AG04450 (cell line): ENCODE data around the gene CEP72. TPM values are rescaled to one million over a fixed set of nuclear protein-coding genes. Genes with fewer than 3 reads are reported as not detected.

ENCODE experiments used
- CTCF ChIA-PET: fragments of 300-600, 350-600 bp; formaldehyde crosslinking; extraction: SDS; loops from one replicate; lab custom pipeline; 2022; ENCODE audit warnings: antibody characterized with exemption, inconsistent platforms; lab: Charles Lee
- POLR2A ChIA-PET: fragments of 350-600 bp; formaldehyde crosslinking; extraction: SDS; loops from one replicate; lab custom pipeline; 2021; ENCODE audit warnings: antibody characterized with exemption, inconsistent platforms; lab: Yijun Ruan, JAX
- DNase-seq: peaks from one replicate; pipeline ENCODE4 v3.0.0-alpha.2; 2011; ENCODE audit warnings: low read depth, low spot score
- H3K27ac ChIP-seq: one replicate; pipeline ENCODE4 v1.5.1; 2012; ENCODE audit warnings: low read depth, low read length, control low read depth
- H3K27me3 ChIP-seq: one replicate; pipeline ENCODE4 v1.6.0; 2012; ENCODE audit warnings: low read length; ENCODE audit not compliant: control insufficient read depth, insufficient read depth
- H3K4me3 ChIP-seq: 2 replicates; pipeline ENCODE4 v1.5.1; 2011; ENCODE audit warnings: mild to moderate bottlenecking, low read depth, low read length, control low read depth
- H3K9me3 ChIP-seq: 2 replicates; pipeline ENCODE4 v1.5.1; 2012; ENCODE audit warnings: low read length; ENCODE audit not compliant: control insufficient read depth, insufficient read depth
- CTCF ChIP-seq: IDR thresholded peaks from 2 replicates; pipeline ENCODE4 v1.5.1; 2011; ENCODE audit warnings: low read depth, low read length, control low read depth, inconsistent platforms
- polyA plus RNA-seq: library from polyadenylated mRNA; depleted of rRNA; stranded (reverse); fragments of >200 nt; gene quantifications from 2 replicates; pipeline ENCODE4 v1.2.3, GENCODE V29; 2011

The CEP72 gene
- polyA plus RNA-seq, 1 experiment = 0.66 TPM

GRCh38 chr5:636951-637350, 24.8 kb downstream of the CEP72 start:
- ChIA-PET POLR2A (no interaction called here), CTCF (no interaction called here)
- Histone ChIP-seq H3K9me3 (peaks cover 6% of the 10 kb centered on the region), H3K27me3 (no peaks in the 10 kb centered on the region), H3K27ac (no peak overlapping the region), H3K4me3 (no peak overlapping the region)
- DNase-seq = no peak
- TF ChIP-seq CTCF = no peak

GRCh38 chr5:637581-638450, 25.7 kb downstream of the CEP72 start:
- Histone ChIP-seq H3K27ac (no peak overlapping the region), H3K4me3 (no peak overlapping the region), H3K27me3 (no peaks in the 10 kb centered on the region), H3K9me3 (peaks cover 6% of the 10 kb centered on the region)
- POLR2A ChIA-PET = no interaction called here
- no peak for TF ChIP-seq CTCF
- CTCF ChIA-PET = no interaction called here
- DNase-seq = no peak

GRCh38 chr5:638501-639252, 26.5 kb downstream of the CEP72 start:
- DNase-seq = no peak
- Histone ChIP-seq H3K4me3 (no peak overlapping the region), H3K27me3 (no peaks in the 10 kb centered on the region), H3K9me3 (peaks cover 6% of the 10 kb centered on the region), H3K27ac (no peak overlapping the region)
- ChIA-PET POLR2A (no interaction called here), CTCF (no interaction called here)
- TF ChIP-seq CTCF = no peak

- ChIA-PET POLR2A (no interaction called here), CTCF (no interaction called here)
- DNase-seq = no peak
These were observed 27.1 kb downstream of the CEP72 start for GRCh38 chr5:639253-639530.

More at GRCh38 chr5:639253-639530, 27.1 kb downstream of the CEP72 start:
- no peak for TF ChIP-seq CTCF
- Histone ChIP-seq H3K27ac (no peak overlapping the region), H3K4me3 (no peak overlapping the region), H3K9me3 (peaks cover 6% of the 10 kb centered on the region), H3K27me3 (no peaks in the 10 kb centered on the region)
